Loucy (cell line): ENCODE data around the gene DIDO1.

ENCODE experiments used
- EZH2phosphoT487 ChIP-seq: fragments of 200-600 bp; IDR thresholded peaks from 2 replicates; pipeline ENCODE4 v1.6.1; 2018; ENCODE audit warnings: antibody characterized with exemption, mild to moderate bottlenecking, moderate library complexity, borderline replicate concordance
- TF ChIP-seq, protein P1 (sequence below): fragments of 200-600 bp; sonication (generic); conservative IDR thresholded peaks from 2 replicates; pipeline ENCODE4 v1.5.1; 2014; ENCODE audit warnings: mild to moderate bottlenecking, antibody characterized with exemption, low read length

DNA sequence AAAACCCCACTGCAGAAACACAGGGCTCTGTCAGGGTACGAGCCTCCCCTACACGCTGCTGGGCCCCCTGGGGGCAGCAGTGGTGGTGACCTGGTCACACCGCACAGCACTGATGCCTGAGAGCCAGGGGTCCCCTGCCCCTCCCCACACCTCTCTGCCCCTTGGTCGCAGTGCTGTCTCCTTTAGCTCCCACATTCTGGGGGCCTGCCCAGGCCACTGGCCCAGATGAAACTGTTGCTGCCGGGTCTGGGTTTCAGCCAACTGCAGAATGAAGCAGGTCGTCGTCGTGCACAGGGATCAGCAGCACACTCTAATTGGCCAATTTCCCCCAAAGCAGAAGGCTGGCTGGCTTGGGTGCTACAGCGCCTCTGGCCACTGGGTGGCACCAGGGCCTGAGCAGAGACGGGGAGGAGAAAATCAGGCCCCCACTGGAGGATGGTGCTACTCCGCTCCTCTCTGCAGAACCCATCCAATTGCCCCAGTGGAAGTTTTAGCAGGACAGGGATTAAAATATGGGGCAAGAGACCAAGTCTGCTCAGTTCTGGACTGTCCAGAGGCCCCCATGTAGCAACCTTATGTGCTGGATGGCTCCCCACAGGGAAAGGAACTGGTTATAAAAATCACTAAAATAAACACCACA is 26.1 kb downstream of the DIDO1 start:
- TF ChIP-seq, protein P1, sequence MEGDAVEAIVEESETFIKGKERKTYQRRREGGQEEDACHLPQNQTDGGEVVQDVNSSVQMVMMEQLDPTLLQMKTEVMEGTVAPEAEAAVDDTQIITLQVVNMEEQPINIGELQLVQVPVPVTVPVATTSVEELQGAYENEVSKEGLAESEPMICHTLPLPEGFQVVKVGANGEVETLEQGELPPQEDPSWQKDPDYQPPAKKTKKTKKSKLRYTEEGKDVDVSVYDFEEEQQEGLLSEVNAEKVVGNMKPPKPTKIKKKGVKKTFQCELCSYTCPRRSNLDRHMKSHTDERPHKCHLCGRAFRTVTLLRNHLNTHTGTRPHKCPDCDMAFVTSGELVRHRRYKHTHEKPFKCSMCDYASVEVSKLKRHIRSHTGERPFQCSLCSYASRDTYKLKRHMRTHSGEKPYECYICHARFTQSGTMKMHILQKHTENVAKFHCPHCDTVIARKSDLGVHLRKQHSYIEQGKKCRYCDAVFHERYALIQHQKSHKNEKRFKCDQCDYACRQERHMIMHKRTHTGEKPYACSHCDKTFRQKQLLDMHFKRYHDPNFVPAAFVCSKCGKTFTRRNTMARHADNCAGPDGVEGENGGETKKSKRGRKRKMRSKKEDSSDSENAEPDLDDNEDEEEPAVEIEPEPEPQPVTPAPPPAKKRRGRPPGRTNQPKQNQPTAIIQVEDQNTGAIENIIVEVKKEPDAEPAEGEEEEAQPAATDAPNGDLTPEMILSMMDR, result peak; percentile 65
- TF ChIP-seq EZH2phosphoT487, result no peak
